ENCODE results near the gene MBOAT2. TPM values are rescaled to one million over a fixed set of nuclear protein-coding genes. Genes with fewer than 3 reads are reported as not detected.

The MBOAT2 gene
- polyA plus RNA-seq, 1 donor from 2014 or later = 205 TPM

DNA sequence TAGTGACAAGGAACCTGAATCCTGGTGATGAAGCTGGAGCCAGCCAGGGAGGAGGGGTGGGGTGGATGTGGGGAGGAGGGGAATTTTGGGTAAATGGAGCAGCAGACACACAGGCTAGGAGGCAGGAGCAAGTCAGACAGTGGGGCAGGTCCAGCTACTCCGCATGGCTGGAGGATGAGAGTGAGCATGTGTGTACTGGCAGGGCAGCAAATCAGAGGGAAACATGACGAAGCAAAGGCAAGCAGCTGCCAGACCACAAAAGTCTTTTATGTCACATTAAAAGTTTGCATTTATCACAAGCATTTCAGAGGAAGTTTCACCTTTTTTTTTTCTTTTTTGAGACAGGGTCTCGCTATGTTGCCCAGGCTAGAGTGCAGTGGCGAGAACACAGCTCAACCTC is 154.2 kb downstream of the MBOAT2 start:
- H2AFZ ChIP-seq (ENCODE audit: low read depth, low read length) = no peak overlapping the region

GRCh38 chr2:8848328-8849100 is 155.0 kb downstream of the MBOAT2 start:
- Histone ChIP-seq H3K9me2 (ENCODE audit: insufficient read depth, low read length) (no peaks in the 10 kb centered on the region), H3K9me3 (ENCODE audit: low read length) (no peaks in the 10 kb centered on the region), H3K36me3 (ENCODE audit: insufficient read depth, low read length) (no peaks in the 10 kb centered on the region), H3K27ac (ENCODE audit: low read length) (no peak overlapping the region), H2AFZ (ENCODE audit: low read depth, low read length) (no peak overlapping the region), H3K4me2 (ENCODE audit: low read length) (no peak overlapping the region), H3K79me2 (replicated peaks; ENCODE audit: insufficient read depth, low read length) (no peaks in the 10 kb centered on the region), H3F3A (ENCODE audit: insufficient read depth, low read length, poor library complexity, severe bottlenecking) (no peaks in the 10 kb centered on the region), H4K20me1 (ENCODE audit: insufficient read depth) (no peaks in the 10 kb centered on the region), H3K27me3 (ENCODE audit: insufficient read depth, low read depth, low read length) (no peaks in the 10 kb centered on the region), H3K9ac (ENCODE audit: low read length) (no peak overlapping the region), H3K4me3 (ENCODE audit: low read length) (no peak overlapping the region)
- TF ChIP-seq EP300 (conservative IDR thresholded peaks at IDR 0.05; ENCODE audit: poor library complexity, severe bottlenecking) (no peak), RAD21 (conservative IDR thresholded peaks at IDR 0.05) (no peak), POLR2AphosphoS5 (IDR thresholded peaks at IDR 0.05) (no peak), CTCF (IDR thresholded peaks at IDR 0.05; ENCODE audit: poor library complexity, severe bottlenecking) (no peak), SMC3 (conservative IDR thresholded peaks at IDR 0.05; ENCODE audit: poor library complexity) (no peak), EZH2 (IDR thresholded peaks at IDR 0.05; ENCODE audit: borderline replicate concordance, insufficient read depth, low read length, poor library complexity, severe bottlenecking) (no peak), MXI1 (conservative IDR thresholded peaks at IDR 0.05; ENCODE audit: poor library complexity, severe bottlenecking) (no peak), TAF1 (IDR thresholded peaks at IDR 0.05; ENCODE audit: low read depth) (no peak)

More for the DNA sequence above, 154.2 kb downstream of the MBOAT2 start:
- Histone ChIP-seq H3K4me2 (ENCODE audit: low read length) (no peak overlapping the region), H3K9ac (ENCODE audit: low read length) (no peak overlapping the region), H3K9me3 (ENCODE audit: low read length) (no peaks in the 10 kb centered on the region), H3K36me3 (ENCODE audit: insufficient read depth, low read length) (no peaks in the 10 kb centered on the region), H3F3A (ENCODE audit: insufficient read depth, low read length, poor library complexity, severe bottlenecking) (no peaks in the 10 kb centered on the region), H3K79me2 (replicated peaks; ENCODE audit: insufficient read depth, low read length) (no peaks in the 10 kb centered on the region), H3K27me3 (ENCODE audit: insufficient read depth, low read depth, low read length) (no peaks in the 10 kb centered on the region), H3K27ac (ENCODE audit: low read length) (no peak overlapping the region), H3K4me3 (ENCODE audit: low read length) (no peak overlapping the region), H4K20me1 (ENCODE audit: insufficient read depth) (no peaks in the 10 kb centered on the region), H3K9me2 (ENCODE audit: insufficient read depth, low read length) (no peaks in the 10 kb centered on the region)
- TF ChIP-seq, protein P1, sequence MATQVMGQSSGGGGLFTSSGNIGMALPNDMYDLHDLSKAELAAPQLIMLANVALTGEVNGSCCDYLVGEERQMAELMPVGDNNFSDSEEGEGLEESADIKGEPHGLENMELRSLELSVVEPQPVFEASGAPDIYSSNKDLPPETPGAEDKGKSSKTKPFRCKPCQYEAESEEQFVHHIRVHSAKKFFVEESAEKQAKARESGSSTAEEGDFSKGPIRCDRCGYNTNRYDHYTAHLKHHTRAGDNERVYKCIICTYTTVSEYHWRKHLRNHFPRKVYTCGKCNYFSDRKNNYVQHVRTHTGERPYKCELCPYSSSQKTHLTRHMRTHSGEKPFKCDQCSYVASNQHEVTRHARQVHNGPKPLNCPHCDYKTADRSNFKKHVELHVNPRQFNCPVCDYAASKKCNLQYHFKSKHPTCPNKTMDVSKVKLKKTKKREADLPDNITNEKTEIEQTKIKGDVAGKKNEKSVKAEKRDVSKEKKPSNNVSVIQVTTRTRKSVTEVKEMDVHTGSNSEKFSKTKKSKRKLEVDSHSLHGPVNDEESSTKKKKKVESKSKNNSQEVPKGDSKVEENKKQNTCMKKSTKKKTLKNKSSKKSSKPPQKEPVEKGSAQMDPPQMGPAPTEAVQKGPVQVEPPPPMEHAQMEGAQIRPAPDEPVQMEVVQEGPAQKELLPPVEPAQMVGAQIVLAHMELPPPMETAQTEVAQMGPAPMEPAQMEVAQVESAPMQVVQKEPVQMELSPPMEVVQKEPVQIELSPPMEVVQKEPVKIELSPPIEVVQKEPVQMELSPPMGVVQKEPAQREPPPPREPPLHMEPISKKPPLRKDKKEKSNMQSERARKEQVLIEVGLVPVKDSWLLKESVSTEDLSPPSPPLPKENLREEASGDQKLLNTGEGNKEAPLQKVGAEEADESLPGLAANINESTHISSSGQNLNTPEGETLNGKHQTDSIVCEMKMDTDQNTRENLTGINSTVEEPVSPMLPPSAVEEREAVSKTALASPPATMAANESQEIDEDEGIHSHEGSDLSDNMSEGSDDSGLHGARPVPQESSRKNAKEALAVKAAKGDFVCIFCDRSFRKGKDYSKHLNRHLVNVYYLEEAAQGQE (IDR thresholded peaks at IDR 0.05; ENCODE audit: borderline replicate concordance) = no peak
- no peak for TF ChIP-seq EP300 (conservative IDR thresholded peaks at IDR 0.05; ENCODE audit: poor library complexity, severe bottlenecking)
- TF ChIP-seq POLR2AphosphoS5 (IDR thresholded peaks at IDR 0.05) = no peak
- no peak for TF ChIP-seq RAD21 (conservative IDR thresholded peaks at IDR 0.05)
- TF ChIP-seq CTCF (IDR thresholded peaks at IDR 0.05; ENCODE audit: poor library complexity, severe bottlenecking) = no peak
- TF ChIP-seq SMC3 (conservative IDR thresholded peaks at IDR 0.05; ENCODE audit: poor library complexity) = no peak
- TF ChIP-seq TAF1 (IDR thresholded peaks at IDR 0.05; ENCODE audit: low read depth) = no peak
- TF ChIP-seq EZH2 (IDR thresholded peaks at IDR 0.05; ENCODE audit: borderline replicate concordance, insufficient read depth, low read length, poor library complexity, severe bottlenecking) = no peak
- TF ChIP-seq MXI1 (conservative IDR thresholded peaks at IDR 0.05; ENCODE audit: poor library complexity, severe bottlenecking) = no peak
